Measurements from ENCODE around the gene APOC3.

APOC3 gene

DNA sequence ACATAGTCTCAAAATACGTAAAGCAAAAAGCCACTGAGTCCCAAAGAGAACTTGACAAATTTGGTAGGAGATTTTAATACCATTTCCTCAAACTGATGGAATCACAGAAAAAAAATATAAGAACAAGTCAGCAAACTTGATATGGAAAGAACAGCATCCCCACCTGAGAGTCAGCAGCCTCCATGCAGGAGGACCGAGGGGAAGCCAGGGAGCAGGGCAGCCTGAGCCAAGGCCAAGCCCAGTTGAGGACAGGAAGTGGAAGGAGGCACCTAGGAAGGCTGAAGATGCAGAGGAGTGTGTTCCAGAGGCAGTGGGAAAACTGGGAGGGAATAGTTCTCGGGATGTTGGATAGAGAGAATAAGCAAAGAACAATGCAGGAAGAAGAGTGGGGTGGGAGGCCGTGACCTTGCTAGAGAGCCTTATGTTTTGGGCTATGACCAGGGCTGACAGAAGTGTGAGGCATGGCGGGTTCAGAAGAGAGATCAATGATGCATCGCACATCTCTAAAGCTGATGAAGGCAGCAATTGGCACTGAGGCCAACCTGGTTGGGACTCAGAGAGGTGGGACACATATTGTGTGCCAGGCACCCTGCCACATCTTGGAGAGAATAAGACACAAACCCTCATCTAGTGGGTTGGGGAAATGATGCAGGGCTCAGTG is 22.0 kb upstream of the APOC3 start:
- DNase-seq: no peak

DNA sequence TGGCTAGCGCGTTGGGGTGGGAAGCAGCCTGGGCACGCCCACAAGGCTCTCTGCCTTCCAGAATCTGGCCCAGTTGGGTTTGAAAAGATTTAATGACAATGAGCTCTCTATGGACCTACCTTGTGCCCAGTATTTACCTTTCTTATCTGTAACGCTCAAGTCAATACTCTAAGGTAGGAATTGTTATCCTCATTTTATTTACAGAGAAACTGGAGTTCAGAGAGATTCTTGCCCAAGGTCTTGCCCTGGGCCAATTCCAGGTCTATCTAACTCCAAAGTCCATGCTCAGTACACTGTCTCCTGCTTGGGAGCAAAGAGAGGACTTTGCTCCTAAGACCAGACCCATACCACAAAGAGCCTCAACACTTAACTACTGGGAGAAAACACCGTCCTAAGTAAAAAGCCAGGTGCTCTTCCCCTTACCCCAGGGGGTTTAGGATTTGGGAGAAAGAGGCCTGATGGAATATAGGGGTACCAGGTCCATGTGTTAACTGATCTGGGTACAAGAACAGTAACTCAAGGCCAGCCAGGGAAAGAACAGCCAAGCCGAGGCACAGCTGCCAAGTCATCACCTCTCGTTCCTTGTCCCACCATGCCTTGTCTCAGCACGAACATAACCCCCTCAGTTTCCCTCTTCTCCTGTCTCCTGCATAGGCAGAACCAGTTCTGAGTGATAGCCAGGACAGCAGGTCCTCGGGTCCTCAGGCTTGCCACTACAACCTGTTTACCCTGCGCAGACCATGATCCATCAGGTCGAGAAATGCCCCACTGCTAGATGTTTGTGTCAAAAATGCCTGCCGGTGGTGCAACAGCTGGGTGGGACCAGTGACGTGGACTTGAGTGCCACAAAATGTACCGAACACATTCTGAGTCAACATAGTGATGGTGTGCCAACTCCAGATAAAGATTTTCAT is 21.2 kb upstream of the APOC3 start:
- no peak for DNase-seq

DNA sequence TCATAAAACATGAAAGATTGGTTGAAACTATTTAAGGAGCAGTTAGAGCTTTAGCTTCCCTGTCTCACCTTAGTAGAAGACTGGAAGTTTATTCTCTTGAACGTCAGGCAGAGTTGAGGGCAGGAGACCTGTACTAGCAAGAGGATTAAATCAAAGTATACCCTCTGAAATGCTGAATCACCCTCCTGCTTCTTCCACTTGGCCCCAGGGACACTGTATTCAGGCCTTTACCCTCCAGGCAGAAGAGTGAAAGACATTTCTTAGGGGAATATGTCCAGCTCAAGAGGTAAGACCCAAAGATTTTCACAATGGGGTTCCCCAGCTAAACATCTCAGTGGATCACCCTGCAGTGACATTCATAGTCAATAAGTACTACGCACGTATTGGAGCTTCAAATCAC is 18.5 kb upstream of the APOC3 start:
- no peak for DNase-seq

DNA sequence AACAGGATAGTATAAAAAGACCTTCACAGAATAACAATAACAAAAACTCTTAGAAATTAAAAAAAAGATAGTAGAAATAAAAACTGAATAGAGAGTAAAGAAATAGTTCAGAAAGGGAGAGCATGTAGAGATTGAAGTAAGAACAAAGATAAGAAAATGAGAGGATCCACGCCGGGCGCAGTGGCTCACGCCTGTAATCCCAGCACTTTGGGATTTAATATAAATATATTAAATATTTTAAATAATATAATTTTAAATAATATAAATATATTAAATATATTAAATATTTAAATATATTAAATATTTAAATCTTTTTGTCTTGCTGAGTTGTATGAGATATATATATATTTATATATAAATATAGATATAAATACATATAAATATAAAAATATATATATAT is 17.6 kb upstream of the APOC3 start:
- no peak for DNase-seq

DNA sequence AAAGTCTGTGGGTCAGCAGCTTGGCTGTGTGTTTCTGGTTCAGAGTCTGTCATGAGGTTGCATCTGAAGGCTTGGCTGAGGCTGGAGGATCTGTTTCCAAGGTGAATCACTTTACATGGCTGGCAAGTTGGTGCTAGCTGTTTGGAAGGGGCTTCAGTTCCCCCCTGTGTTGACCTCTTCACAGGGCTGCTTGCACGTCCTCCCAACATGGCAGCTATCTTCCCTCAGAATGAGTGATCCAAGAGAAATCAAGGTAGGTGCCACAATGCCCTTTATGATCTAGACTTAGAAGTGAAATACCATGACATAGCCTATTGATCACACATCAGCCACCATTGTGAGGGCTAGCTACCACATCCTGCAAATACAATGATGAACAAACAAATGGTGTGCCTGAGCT is 16.5 kb upstream of the APOC3 start:
- DNase-seq: no peak

DNA sequence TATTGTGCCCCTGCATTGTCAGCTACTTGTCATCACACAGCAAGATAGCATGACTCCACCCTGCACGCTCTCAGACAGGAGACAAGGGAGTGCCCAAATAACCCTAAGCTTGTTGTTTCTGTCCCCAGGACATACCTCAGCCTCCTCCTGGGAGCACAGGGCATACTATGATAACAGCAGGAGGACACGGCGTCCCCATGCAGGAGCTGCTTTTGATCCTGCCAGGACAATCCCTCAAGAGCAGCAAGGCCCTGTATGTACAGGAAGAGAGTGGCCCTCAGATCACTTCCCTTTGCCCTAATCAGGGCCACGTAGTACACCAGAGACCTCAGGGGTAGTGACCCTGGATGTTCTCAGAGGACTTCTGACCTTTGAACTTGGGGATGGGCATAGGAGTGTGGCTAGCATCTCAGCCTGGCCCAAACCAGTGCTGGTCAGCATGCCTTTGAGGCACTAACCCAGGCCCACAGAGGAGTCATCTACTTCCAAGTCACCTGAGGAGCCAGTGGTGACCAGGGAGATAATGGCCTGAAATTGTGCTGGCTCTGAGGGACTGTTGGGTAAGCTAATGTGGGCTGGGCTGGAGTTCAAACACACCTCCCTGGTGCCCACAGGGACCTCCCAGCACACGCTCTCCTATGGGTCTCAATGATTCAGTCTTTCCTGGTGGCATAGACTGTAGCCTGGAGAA is 15.8 kb upstream of the APOC3 start:
- no peak for DNase-seq

DNA sequence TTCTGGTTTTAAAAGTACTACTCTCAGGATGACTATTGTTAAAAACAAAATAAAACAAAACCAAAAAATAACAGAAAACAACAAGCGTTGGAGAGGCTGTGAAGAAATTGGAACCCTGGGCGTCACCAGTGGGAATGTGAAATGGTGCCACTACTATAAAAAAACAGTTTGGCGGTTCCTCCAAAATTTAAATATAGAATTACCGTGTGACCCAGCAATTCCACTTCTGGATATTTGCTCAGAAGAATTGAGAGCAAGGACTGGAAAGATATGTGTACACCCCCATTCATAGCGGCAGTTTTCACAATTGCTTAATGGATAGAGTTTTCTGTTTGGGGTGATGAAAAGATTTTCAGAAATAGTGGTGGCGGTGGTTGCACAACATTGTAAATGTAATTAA is 15.2 kb upstream of the APOC3 start:
- no peak for DNase-seq

DNA sequence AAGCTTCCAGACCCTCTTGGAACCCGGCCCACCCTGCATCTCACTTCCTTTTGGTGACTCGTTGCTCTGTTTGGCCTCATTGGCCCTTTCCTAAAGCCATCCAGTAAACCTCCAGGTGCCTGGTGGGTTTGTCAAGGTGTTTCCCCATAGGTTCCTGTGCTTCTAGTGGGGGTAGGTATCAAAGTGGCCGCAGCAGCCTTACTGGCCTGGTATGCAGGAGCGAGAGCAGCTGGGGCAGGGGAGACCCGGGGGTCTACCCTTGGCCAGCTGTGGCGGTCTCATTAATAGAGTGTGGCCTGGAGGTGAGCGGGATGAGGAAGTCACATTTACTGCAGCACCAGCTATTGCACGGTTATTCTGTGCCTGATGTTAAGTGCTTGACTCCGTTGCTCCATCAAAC is 10.7 kb upstream of the APOC3 start:
- no peak for DNase-seq

DNA sequence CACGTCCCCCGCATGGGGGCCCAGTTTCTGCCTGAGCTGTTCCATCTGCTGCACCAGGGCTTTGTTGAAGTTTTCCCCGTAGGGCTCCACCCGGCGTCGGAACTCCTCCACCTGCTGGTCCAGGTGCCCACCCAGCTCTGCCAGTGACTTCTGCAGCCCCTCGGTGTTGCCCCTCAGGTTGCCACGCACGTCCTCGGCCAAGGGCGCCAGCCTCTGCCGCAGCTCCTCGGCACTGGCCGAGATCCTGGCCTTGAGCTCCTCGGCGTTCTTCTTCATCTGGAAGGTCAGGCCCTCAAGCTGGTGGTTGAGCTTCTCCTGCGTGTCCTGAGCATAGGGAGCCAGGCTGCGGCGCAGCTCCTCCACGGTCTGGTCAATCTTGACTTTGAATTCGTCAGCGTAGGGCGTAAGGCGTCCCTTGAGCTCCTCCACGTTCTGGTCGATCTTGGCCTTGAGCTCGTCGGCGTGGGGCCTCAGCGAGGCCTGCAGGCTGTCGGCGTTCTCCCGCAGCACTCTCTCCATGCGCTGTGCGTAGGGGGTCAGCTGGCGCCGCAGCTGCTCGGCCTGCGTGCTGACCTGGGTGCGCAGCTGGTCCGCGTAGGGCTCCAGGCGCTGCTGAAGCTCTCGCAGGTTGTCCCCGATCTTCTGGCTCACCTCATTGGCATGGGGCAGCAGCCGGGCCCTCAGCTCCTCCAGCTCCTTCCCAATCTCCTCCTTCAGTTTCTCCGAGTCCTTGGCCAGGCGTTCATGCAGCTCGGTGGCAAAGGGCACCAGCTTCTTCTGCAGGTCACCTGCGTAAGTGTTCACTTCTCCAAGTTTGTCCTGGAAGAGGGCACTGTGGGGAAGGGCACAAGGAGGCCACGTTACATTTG is 8.4 kb upstream of the APOC3 start:
- DNase-seq: no peak

DNA sequence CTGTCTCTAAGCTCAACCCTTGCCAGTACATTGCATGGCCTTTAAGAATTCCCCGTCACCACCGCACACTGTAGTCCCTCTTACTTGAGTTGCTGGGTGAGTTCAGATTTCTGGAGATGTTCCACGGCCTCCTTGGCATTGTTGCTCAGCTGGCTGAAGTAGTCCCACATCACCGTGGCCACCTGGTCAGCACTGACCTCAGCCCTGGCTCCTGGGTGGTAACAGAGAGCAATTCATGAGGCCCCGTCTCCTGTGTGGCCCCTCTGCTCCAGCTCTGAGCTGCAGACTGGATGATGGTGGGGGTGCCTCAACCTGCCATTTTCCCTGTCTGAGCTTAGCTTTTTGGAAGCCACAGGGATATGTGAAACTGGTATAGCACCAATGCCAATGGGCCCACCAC is 7.1 kb upstream of the APOC3 start:
- no peak for DNase-seq

DNA sequence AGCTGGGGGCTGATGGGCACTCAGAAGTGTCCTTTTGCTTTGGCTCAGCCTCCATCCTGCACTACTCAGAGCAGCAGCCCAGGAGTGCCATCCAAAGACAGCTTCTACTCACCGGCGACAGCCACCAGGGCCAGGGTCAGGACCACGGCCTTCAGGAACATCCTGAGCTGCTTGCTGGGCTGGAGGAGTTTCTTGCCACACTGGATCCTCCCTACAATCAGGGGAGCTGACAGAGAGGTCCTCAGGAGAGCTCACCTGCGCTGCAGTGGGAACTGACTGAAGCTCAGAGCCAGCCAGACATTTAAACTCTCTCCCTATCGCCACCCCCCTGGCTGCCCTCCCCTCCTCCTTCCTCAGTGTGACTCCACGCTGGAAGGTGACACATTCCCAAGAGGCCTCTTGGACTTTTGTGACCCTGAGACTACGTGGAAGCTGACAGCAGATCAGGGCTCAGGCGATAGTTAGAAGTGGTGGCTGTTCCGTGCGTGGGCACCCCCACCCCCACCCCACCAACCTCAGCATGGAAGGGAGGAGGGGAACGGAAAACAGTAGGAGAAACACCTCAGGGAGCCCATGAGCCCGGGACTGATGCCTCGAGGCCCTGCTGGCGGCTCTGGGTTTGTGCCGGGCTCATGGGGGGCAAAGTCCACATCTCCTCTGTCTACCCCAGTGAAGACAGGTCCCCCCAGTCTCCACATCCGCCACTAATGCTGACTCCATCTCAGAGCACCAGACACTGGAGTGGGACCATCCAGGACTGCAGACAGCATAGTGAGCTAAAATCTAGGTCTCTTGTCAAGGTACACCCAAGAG is 6.5 kb upstream of the APOC3 start, which contains the start of gene APOA4:
Gene APOA4, minus strand, starts transcription at position 274 of the 813 bp plus-strand sequence. Its CDS starts 113 bp downstream, at position 161.
- DNase-seq: no peak

DNA sequence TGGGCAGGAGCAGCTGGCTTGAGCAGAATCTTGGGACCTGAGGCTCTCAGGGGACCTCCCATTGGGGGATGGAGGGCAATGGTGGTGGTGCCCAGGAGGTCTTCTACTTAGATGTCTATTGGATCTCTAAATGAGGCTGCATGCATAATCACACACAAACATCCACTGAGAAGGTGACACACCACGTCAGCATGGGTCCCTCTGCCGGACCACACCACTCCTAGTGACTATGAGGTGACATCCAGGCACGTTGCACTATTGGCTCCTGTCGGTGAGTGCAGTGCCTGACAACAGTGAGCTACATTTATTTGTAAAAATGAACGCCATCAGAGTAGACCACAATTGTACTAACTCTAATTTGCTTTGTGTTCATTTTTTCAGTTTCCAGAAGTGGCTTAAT is 4.3 kb upstream of the APOC3 start:
- no peak for DNase-seq

DNA sequence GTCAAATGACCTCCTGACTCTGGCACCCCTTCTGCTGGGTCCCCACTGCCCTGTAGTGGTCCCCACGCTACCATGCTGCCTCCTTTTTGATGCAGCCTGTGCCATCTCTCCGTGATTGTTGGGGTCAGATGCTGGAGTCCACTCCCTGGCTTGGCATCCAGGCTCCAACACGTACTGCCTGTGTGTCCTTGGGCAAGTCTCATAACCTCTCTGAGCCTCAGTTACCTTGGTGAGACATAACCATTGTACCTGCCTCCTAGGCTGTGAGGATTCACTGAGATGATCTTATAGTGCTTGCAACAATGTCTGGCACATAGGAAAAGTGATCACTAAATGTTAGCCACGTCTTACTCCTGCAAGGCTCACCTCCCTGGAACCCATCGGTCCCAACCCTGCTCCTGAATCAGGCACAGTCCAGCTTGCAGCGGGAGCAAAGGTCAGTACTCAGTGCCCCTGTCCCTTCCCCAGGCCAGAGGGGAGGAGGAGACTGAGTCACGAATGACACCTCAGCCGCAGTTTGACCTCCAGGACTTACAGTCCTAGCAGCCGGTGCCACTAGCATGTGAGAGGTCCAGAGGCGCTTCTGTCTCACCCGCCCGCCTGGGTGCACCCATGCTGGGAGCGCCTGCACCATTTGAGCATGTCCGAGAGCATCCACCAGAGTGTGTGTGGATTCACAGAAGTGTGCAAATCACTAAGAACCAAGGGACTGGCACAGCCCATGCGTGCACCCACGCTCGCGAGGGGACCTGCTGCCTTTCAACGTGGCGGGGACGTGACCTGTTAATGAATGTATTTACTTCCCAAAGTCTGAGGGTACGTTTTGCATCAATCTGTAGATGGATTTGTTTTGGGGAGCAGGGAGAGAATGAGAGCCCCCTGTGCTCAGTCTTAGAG is 3.6 kb upstream of the APOC3 start:
- DNase-seq: no peak

DNA sequence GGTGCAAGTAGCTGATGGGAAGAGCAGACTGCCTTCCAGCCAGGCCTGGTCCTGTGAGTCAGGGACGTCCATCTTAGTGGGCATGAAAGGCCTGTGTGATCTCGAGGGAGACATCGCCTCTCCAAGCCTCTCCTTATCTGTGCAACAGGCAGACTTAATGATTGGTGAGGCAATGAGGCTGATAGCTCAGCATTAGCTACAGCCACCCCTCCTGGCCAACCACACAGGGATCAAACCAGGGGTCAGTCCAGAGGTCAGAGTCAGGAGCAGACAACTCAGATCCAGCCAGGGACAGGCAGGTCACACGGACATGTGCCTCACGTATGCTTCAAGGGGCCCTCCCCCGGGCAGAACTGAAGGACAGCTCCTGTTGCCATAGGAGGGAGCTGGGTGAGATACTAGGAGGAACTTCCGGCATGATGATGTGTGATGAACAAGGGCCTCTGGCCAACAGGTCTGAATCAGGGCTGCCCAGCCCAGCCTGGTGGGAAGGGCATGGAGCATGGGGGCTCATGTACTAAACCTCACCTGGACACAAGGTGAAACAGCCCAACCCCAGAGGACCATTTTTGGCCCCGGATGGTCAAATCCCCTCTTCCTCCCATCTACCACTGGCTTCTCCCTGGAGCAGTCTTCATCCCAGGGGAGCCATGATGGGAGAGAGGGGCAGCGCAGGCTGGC is 2.8 kb upstream of the APOC3 start:
- DNase-seq: no peak

DNA sequence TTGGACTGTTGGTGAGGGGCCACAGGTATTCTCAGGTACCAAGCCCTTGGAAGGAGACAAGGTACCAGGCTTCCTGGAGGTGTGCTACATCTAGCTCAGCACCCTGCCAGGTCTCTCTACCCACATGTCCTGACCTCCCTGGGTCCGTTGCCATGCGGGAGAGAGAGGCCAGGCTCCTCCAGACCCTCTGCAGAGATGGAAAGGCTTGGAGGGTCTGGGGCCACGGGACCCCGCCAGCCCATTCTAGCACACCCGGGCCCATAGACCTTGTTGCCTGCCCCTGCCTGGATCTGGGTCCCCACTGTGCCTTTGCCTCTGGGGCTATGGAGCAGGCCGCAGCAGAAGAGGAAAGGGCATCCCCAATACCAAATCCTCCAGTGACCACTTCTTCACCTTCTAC is 2.2 kb upstream of the APOC3 start:
- no peak for DNase-seq

DNA sequence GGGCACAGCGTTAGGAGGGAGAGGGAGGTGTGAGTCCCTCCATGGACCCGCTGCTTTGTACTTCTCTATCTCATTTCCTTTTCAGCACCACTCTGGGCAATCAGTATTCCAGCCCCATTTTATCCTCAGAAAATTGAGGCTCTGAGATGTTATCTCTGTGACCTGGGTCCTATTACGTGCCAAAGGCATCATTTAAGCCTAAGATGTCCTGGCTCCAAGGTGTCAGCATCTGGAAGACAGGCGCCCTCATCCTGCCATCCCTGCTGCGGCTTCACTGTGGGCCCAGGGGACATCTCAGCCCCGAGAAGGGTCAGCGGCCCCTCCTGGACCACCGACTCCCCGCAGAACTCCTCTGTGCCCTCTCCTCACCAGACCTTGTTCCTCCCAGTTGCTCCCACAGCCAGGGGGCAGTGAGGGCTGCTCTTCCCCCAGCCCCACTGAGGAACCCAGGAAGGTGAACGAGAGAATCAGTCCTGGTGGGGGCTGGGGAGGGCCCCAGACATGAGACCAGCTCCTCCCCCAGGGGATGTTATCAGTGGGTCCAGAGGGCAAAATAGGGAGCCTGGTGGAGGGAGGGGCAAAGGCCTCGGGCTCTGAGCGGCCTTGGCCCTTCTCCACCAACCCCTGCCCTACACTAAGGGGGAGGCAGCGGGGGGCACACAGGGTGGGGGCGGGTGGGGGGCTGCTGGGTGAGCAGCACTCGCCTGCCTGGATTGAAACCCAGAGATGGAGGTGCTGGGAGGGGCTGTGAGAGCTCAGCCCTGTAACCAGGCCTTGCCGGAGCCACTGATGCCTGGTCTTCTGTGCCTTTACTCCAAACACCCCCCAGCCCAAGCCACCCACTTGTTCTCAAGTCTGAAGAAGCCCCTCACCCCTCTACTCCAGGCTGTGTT is 829 bp upstream of the APOC3 start:
- DNase-seq: no peak

DNA sequence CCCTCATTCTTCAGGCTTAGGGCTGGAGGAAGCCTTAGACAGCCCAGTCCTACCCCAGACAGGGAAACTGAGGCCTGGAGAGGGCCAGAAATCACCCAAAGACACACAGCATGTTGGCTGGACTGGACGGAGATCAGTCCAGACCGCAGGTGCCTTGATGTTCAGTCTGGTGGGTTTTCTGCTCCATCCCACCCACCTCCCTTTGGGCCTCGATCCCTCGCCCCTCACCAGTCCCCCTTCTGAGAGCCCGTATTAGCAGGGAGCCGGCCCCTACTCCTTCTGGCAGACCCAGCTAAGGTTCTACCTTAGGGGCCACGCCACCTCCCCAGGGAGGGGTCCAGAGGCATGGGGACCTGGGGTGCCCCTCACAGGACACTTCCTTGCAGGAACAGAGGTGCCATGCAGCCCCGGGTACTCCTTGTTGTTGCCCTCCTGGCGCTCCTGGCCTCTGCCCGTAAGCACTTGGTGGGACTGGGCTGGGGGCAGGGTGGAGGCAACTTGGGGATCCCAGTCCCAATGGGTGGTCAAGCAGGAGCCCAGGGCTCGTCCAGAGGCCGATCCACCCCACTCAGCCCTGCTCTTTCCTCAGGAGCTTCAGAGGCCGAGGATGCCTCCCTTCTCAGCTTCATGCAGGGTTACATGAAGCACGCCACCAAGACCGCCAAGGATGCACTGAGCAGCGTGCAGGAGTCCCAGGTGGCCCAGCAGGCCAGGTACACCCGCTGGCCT is 641 bp downstream of the APOC3 start:
- no peak for DNase-seq

DNA sequence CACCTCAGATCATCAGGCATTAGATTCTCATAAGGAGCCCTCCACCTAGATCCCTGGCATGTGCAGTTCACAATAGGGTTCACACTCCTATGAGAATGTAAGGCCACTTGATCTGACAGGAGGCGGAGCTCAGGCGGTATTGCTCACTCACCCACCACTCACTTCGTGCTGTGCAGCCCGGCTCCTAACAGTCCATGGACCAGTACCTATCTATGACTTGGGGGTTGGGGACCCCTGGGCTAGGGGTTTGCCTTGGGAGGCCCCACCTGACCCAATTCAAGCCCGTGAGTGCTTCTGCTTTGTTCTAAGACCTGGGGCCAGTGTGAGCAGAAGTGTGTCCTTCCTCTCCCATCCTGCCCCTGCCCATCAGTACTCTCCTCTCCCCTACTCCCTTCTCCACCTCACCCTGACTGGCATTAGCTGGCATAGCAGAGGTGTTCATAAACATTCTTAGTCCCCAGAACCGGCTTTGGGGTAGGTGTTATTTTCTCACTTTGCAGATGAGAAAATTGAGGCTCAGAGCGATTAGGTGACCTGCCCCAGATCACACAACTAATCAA is 2.2 kb downstream of the APOC3 start:
- no peak for DNase-seq
